A549 (cell line): ENCODE data around the gene LDB1. TPM values are rescaled to one million over a fixed set of nuclear protein-coding genes. Genes with fewer than 3 reads are reported as not detected.

Experiments
- ATAC-seq, 2 experiments: fragments of 200-7000 bp in 1 of 2; fragments of >200 bp in 1 of 2; cut with Nextera tagmentation in 1 of 2; cut with Tn5 transposase in 1 of 2; 3 replicates each; pipeline versions ENCODE4 v1.8.0 to v1.9.1; 2018 to 2020; ENCODE audit warnings: mild to moderate bottlenecking in 1 of 2, moderate library complexity in 1 of 2
- CTCF ChIA-PET: fragments of 300-600 bp; sonication (Branson Sonifier 250); formaldehyde crosslinking; extraction: SDS; loops from one replicate; lab custom pipeline; 2021; ENCODE audit warnings: antibody characterized with exemption, inconsistent platforms; lab: Yijun Ruan, JAX
- POLR2A ChIA-PET: fragments of 350-600 bp; formaldehyde crosslinking; extraction: SDS; loops from one replicate; lab custom pipeline; 2021; ENCODE audit warnings: antibody characterized with exemption, inconsistent platforms; lab: Yijun Ruan, JAX
- DNase-seq, 2 experiments: peaks; one replicate each; pipeline versions ENCODE4 v3.0.0 to v3.0.0-alpha.2; 2011 to 2016; ENCODE audit warnings: low read depth in 1 of 2, low spot score in 1 of 2
- FAIRE-seq: peaks from 2 replicates; lab custom pipeline; 2011; peaks lifted over from hg19 to GRCh38; lab: Jason Lieb, UNC
- H3K27ac ChIP-seq, 2 experiments: fragments of >200 bp; sonication (Bioruptor Twin); formaldehyde crosslinking; 3 replicates each; pipeline ENCODE4 v1.5.1; 2016 to 2017
- H3K4me1 ChIP-seq: fragments of >200 bp; sonication (Bioruptor Twin); formaldehyde crosslinking; 3 replicates; pipeline ENCODE4 v1.6.1; 2016
- H3K4me2 ChIP-seq: fragments of >200 bp; sonication (Bioruptor Twin); formaldehyde crosslinking; 3 replicates; pipeline ENCODE4 v1.6.1; 2016
- H3K4me3 ChIP-seq: fragments of >200 bp; sonication (Bioruptor Twin); formaldehyde crosslinking; 3 replicates; pipeline ENCODE4 v1.5.1; 2016
- H3K9me3 ChIP-seq: fragments of >200 bp; sonication (Bioruptor Twin); formaldehyde crosslinking; 3 replicates; pipeline ENCODE4 v1.6.1; 2016
- BHLHE40 ChIP-seq: IDR thresholded peaks from 2 replicates; pipeline ENCODE4 v1.6.1; 2012; ENCODE audit warnings: low read depth, low read length, inconsistent platforms
- CEBPB ChIP-seq, 2 experiments: fragments of >200 bp in 1 of 2; sonication (Bioruptor Twin) in 1 of 2; formaldehyde crosslinking in 1 of 2; IDR thresholded peaks; 2 replicates each; pipeline ENCODE4 v1.6.1; 2012 to 2016
- CHD2 ChIP-seq: fragments of 150-350 bp; IDR thresholded peaks from 2 replicates; pipeline ENCODE4 v1.6.1; 2014; ENCODE audit warnings: low read length; ENCODE audit not compliant: partially characterized antibody
- EHMT2 ChIP-seq: fragments of 200-600 bp; sonication (generic); IDR thresholded peaks from 2 replicates; pipeline ENCODE4 v1.6.1; 2016; ENCODE audit warnings: antibody characterized with exemption, low read depth, mild to moderate bottlenecking, moderate library complexity
- ESRRA ChIP-seq: fragments of 150-350 bp; IDR thresholded peaks from 2 replicates; pipeline ENCODE4 v1.6.1; 2014; ENCODE audit warnings: mild to moderate bottlenecking, low read length, borderline replicate concordance
- FOSB ChIP-seq: fragments of 250-450 bp; sonication (Bioruptor Pico); IDR thresholded peaks from 2 replicates; pipeline ENCODE4 v1.5.0; 2020; ENCODE audit warnings: mild to moderate bottlenecking, moderate library complexity
- FOXS1 ChIP-seq: fragments of 250-450 bp; sonication (Bioruptor Pico); IDR thresholded peaks from 2 replicates; pipeline ENCODE4 v1.5.0; 2020; ENCODE audit warnings: mild to moderate bottlenecking, moderate library complexity
- GATA3 ChIP-seq: IDR thresholded peaks from 2 replicates; pipeline ENCODE4 v1.6.1; 2012; ENCODE audit warnings: borderline replicate concordance
- HEYL ChIP-seq: fragments of 250-450 bp; sonication (Bioruptor Pico); IDR thresholded peaks from 2 replicates; pipeline ENCODE4 v1.8.0; 2021; ENCODE audit warnings: mild to moderate bottlenecking, moderate library complexity
- HOXA7 ChIP-seq: fragments of 250-450 bp; sonication (Bioruptor Pico); IDR thresholded peaks from 2 replicates; pipeline ENCODE4 v1.5.0; 2020; ENCODE audit warnings: mild to moderate bottlenecking, moderate library complexity
- JUNB ChIP-seq: fragments of >200 bp; sonication (Bioruptor Twin); formaldehyde crosslinking; IDR thresholded peaks from 2 replicates; pipeline ENCODE4 v1.6.1; 2016
- KDM1A ChIP-seq: fragments of 200-600 bp; sonication (generic); IDR thresholded peaks from 2 replicates; pipeline ENCODE4 v1.6.1; 2016; ENCODE audit warnings: low read depth, mild to moderate bottlenecking
- MAFK ChIP-seq: fragments of 450-650 bp; IDR thresholded peaks from 2 replicates; pipeline ENCODE4 v1.6.1; 2014; ENCODE audit not compliant: partially characterized antibody
- MYC ChIP-seq: IDR thresholded peaks from 2 replicates; pipeline ENCODE4 v1.6.1; 2012; ENCODE audit warnings: mild to moderate bottlenecking, inconsistent platforms, low read length, improper control_type of control experiment, borderline replicate concordance
- NFE2L2 ChIP-seq: fragments of 150-350 bp; conservative IDR thresholded peaks from 2 replicates; pipeline ENCODE4 v1.6.1; 2014; ENCODE audit warnings: low read length
- NPAS2 ChIP-seq: fragments of 250-450 bp; sonication (Bioruptor Pico); IDR thresholded peaks from 2 replicates; pipeline ENCODE4 v1.8.0; 2022; ENCODE audit warnings: mild to moderate bottlenecking, moderate library complexity, borderline replicate concordance
- POLR2AphosphoS2 ChIP-seq: conservative IDR thresholded peaks from 2 replicates; pipeline ENCODE4 v1.6.1; 2012; ENCODE audit warnings: low read length, improper control_type of control experiment, inconsistent platforms
- RAD21 ChIP-seq, 2 experiments: fragments of >200 bp in 1 of 2; sonication (Bioruptor Twin) in 1 of 2; formaldehyde crosslinking in 1 of 2; IDR thresholded peaks in 1 of 2; conservative IDR thresholded peaks in 1 of 2; 2 replicates in 1 of 2; 3 replicates in 1 of 2; pipeline ENCODE4 v1.6.1; 2012 to 2018; ENCODE audit warnings: inconsistent platforms in 1 of 2
- RFX5 ChIP-seq: fragments of 450-650 bp; IDR thresholded peaks from 2 replicates; pipeline ENCODE4 v1.7.1; 2014; ENCODE audit warnings: antibody characterized with exemption, mild to moderate bottlenecking, moderate library complexity
- RNF2 ChIP-seq: fragments of 200-600 bp; sonication (generic); IDR thresholded peaks from 2 replicates; pipeline ENCODE4 v1.6.1; 2016; ENCODE audit warnings: low read depth, mild to moderate bottlenecking, antibody characterized with exemption, moderate library complexity, borderline replicate concordance
- SMC3 ChIP-seq: fragments of >200 bp; sonication (Bioruptor Twin); formaldehyde crosslinking; IDR thresholded peaks from 3 replicates; pipeline ENCODE4 v1.6.1; 2018; ENCODE audit warnings: inconsistent platforms
- TFCP2L1 ChIP-seq: fragments of 250-450 bp; sonication (Bioruptor Pico); IDR thresholded peaks from 2 replicates; pipeline ENCODE4 v1.5.0; 2021; ENCODE audit warnings: mild to moderate bottlenecking
- TP53 ChIP-seq: fragments of 250-450 bp; sonication (Bioruptor Pico); IDR thresholded peaks from 2 replicates; pipeline ENCODE4 v1.5.0; 2021; ENCODE audit warnings: mild to moderate bottlenecking, moderate library complexity
- ZFP36 ChIP-seq: fragments of 450-650 bp; IDR thresholded peaks from 2 replicates; pipeline ENCODE4 v1.6.1; 2014; ENCODE audit warnings: borderline replicate concordance; ENCODE audit not compliant: partially characterized antibody
- ZNF302 ChIP-seq: fragments of 250-450 bp; sonication (Bioruptor Pico); IDR thresholded peaks from 2 replicates; pipeline ENCODE4 v1.9.0; 2021; ENCODE audit warnings: inconsistent platforms, mild to moderate bottlenecking, moderate library complexity
- ZSCAN20 ChIP-seq: fragments of 250-450 bp; sonication (Bioruptor Pico); IDR thresholded peaks from 2 replicates; pipeline ENCODE4 v1.8.0; 2022; ENCODE audit warnings: mild to moderate bottlenecking, moderate library complexity
- WGBS: methylation state at CpG from one replicate; pipeline ENCODE4 v1.1.6; 2017; ENCODE audit errors: missing lambda C conversion rate; 5-methylcytosine and 5-hydroxymethylcytosine counted together
- polyA plus RNA-seq, 4 experiments: library from polyadenylated mRNA; depleted of rRNA in 3 of 4; stranded (reverse); fragments of >200 nt; fragmentation: RNase III in 1 of 4; extraction: RNeasy Plus Mini Kit Qiagen cat#74134 plus additional on column Dnase treatment in 1 of 4; gene quantifications; 2 replicates in 3 of 4; 3 replicates in 1 of 4; pipeline ENCODE4 v1.2.3, GENCODE V29; 2011 to 2017
- TF ChIP-seq, protein P1 (sequence below): IDR thresholded peaks from 2 replicates; pipeline ENCODE4 v1.6.1; 2012
- TF ChIP-seq, protein P2 (sequence below): fragments of 450-650 bp; IDR thresholded peaks from 2 replicates; pipeline ENCODE4 v1.6.1; 2014; ENCODE audit warnings: antibody characterized with exemption

Gene LDB1
- polyA plus RNA-seq, 2 of the 4 experiments (the other 2 are of a cell fraction) = 37.2 to 47.0 TPM

DNA sequence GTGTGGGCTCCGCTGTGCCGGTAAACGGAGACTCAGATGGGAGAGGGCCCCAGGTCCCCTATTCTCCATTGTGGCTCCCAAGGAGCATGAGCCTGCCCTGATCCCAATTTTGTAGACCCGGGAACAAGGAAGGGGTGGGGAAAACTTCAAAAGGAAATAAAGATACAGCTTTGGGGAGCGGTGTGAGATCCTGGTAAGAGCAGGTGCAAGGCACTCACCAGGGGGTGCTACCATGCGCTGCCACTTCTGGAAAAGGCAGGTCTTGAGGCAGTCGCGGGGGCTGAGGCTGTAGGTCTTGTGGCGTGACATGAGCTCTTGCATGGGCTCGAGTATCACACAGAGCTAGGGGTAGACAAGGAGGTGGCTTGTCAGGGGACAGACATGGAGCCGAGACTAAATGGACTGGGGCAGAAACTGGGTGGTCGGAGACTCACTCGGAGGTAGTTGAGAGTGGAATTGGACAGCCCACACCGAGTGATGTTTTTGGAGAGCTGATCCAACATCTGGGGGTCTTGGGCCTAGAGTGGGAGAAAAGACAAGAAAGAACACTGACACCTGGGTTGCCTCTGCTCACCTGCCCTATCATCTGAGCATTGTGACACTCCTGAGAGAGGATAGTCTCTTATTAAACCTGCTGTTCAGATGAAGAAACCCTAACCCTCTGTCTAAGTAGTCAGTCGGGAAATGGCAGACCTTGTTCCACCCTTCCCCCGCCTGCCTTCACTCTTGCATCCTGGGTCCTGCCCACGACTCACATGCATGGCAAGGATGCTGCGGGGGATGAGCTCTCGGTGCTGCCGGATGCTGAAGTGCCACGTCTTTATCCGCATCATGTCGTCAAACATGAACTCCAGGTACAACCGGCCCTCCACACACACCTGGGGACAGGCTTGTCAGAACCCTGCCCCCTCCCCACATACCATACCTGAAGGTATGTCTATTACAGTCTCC lies 10.7 kb downstream of the LDB1 start:
- peaks cover 18% of the 10 kb centered on the region for H3K4me1 ChIP-seq
- ATAC-seq (no peak), DNase-seq (no peak), FAIRE-seq (no peak)
- no peak overlapping the region for H3K27ac ChIP-seq
- H3K4me2 ChIP-seq = no peak overlapping the region
- H3K9me3 ChIP-seq = no peaks in the 10 kb centered on the region
- no peak overlapping the region for H3K4me3 ChIP-seq
- 90% methylated on average over 24 of the region's 24 CpGs for WGBS
- ChIA-PET CTCF (interaction anchor here (1.1 to 9.9 kb wide), 6 partner anchors 8 to 220 kb away, joined by 3 to 64 read pairs (median 5); partner anchors contain the start of genes HPS6 and PPRC1), POLR2A (no interaction called here)
- TF ChIP-seq TP53 (CRISPR knock-in tag) = no peak
- TF ChIP-seq CHD2 = no peak
- TF ChIP-seq KDM1A = no peak
- no peak for TF ChIP-seq FOXS1 (CRISPR knock-in tag)
- TF ChIP-seq, protein P1, sequence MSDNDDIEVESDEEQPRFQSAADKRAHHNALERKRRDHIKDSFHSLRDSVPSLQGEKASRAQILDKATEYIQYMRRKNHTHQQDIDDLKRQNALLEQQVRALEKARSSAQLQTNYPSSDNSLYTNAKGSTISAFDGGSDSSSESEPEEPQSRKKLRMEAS = no peak
- TF ChIP-seq RNF2 = no peak
- no peak for TF ChIP-seq ZSCAN20 (CRISPR knock-in tag)
- TF ChIP-seq FOSB = no peak
- TF ChIP-seq JUNB = no peak
- no peak for TF ChIP-seq ZFP36
- no peak for TF ChIP-seq HOXA7 (CRISPR knock-in tag)

DNA sequence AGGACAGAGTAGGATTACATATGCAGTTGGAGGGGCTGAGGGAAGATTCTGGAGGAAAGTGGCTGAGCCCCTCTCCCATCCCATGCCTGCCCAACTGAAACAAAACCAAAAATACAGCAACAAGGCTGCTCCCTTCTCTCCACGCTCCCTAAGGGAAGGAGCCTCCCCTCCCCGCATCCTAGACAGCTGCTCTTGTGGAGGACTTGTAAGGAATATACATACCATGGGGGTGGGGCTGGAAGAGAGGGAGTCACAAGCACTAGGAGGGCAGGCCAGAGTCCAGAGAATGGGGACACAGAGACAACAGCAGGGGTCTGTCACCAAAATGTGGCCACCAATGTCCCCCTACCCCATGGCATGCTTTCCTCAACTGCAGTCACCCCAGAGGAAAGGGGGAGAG lies 13.2 kb downstream of the LDB1 start:
- Histone ChIP-seq H3K9me3 (no peaks in the 10 kb centered on the region), H3K4me2 (no peak overlapping the region), H3K27ac (no peak overlapping the region), H3K4me1 (no peaks in the 10 kb centered on the region), H3K4me3 (no peak overlapping the region)
- TF ChIP-seq TP53 (CRISPR knock-in tag) (no peak), BHLHE40 (no peak), NFE2L2 (no peak), SMC3 (no peak), CHD2 (no peak), ZFP36 (no peak), POLR2AphosphoS2 (no peak), EHMT2 (no peak)
- no peak for DNase-seq
- POLR2A ChIA-PET = no interaction called here
- no peak; a peak in 2 of 6 replicates for ATAC-seq
- no peak for FAIRE-seq
- WGBS = 93% methylated on average over 2 of the region's 2 CpGs
- CTCF ChIA-PET = interaction anchor here (9.9 kb wide), 1 partner anchor 33 kb away, joined by 64 read pairs; no protein-coding TSS in a partner anchor

DNA sequence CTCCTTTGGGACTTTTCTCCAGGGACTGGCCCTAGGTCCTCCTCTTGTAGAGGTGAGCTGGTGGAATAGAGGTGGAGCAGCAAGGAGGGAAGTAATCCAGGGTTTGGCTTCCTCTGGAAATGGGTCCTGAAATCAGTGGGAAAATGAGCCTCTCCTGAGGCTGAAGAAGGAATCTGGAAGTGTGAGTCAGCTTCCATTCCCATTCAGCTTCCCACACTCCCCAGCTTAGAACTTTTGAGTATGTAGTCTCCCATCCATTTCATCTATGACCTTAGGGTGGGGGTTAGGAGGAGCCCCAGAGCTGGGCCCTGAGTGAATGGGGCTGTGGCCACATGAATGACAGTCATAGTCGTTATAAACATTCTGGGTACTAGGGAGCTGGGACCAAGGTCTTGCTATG lies 17.7 kb downstream of the LDB1 start:
- Histone ChIP-seq H3K9me3 (no peaks in the 10 kb centered on the region), H3K4me3 (no peak overlapping the region), H3K4me2 (no peak overlapping the region), H3K4me1 (no peaks in the 10 kb centered on the region), H3K27ac (no peak overlapping the region)
- DNase-seq = no peak
- CTCF ChIA-PET = interaction anchor here (1.6 to 8.0 kb wide), 3 partner anchors 11 to 261 kb away, joined by 5 to 55 read pairs (median 39); no protein-coding TSS in a partner anchor
- ATAC-seq = no peak
- POLR2A ChIA-PET = interaction anchor here (3.1 kb wide), 1 partner anchor 12 kb away, joined by 12 read pairs; no protein-coding TSS in a partner anchor
- TF ChIP-seq HEYL (CRISPR knock-in tag) = no peak
- no peak for TF ChIP-seq NFE2L2
- TF ChIP-seq RAD21 (conservative IDR thresholded peaks at IDR 0.05 in 1 of 2, IDR thresholded peaks at IDR 0.05 in 1 of 2) = no peak
- no peak for TF ChIP-seq RNF2
- TF ChIP-seq MAFK = no peak
- no peak for TF ChIP-seq FOXS1 (CRISPR knock-in tag)
- no peak for TF ChIP-seq CEBPB (IDR thresholded peaks at IDR 0.05)
- no peak for TF ChIP-seq NPAS2
- TF ChIP-seq GATA3 = no peak
- no peak for TF ChIP-seq TFCP2L1 (CRISPR knock-in tag)
- TF ChIP-seq ZNF302 (CRISPR knock-in tag) = no peak
- no peak for TF ChIP-seq RFX5
- no peak for TF ChIP-seq MYC
- TF ChIP-seq ESRRA = no peak
- TF ChIP-seq, protein P2, sequence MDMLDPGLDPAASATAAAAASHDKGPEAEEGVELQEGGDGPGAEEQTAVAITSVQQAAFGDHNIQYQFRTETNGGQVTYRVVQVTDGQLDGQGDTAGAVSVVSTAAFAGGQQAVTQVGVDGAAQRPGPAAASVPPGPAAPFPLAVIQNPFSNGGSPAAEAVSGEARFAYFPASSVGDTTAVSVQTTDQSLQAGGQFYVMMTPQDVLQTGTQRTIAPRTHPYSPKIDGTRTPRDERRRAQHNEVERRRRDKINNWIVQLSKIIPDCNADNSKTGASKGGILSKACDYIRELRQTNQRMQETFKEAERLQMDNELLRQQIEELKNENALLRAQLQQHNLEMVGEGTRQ = no peak
- no peak for FAIRE-seq
- 42% methylated on average over 1 of the region's 1 CpG for WGBS
